Measurements from ENCODE around the gene CACHD1. TPM values are rescaled to one million over a fixed set of nuclear protein-coding genes. Genes with fewer than 3 reads are reported as not detected.

CACHD1 gene
- total and polyA plus RNA-seq, 8 donors = 2.9 to 7.1 (median 5.2) TPM

- no peak for TF ChIP-seq CTCF (IDR thresholded peaks at IDR 0.05)
- Histone ChIP-seq H3K27ac (no peak overlapping the region), H3K4me3 (no peak overlapping the region), H3K4me1 (peaks cover 0 to 12% (median 4%) of the 10 kb centered on the region in 3 donors), H3K9me3 (no peaks in the 10 kb centered on the region), H3K27me3 (no peaks in the 10 kb centered on the region), H3K36me3 (no peaks in the 10 kb centered on the region)
- ATAC-seq (no peak), FAIRE-seq (no peak), DNase-seq (no peak)
- intact Hi-C loops (cut with DNase I) = no loop called here
- 94 to 96% methylated on average over 6 of the region's 6 CpGs for WGBS, 2 donors
Observed at GRCh38 chr1:64499011-64499410, 29.1 kb downstream of the CACHD1 start.

- ATAC-seq = peak in 2 of 4 donors; percentile 24 to 32
- 72 to 83% methylated on average over 1 of the region's 1 CpG for WGBS, 2 donors
- Histone ChIP-seq H3K4me1 (peaks cover 0 to 14% (median 6%) of the 10 kb centered on the region in 3 donors), H3K4me3 (no peak overlapping the region), H3K9me3 (no peaks in the 10 kb centered on the region), H3K27ac (no peak overlapping the region), H3K27me3 (no peaks in the 10 kb centered on the region), H3K36me3 (no peaks in the 10 kb centered on the region)
- peak in 1 of 6 donors; percentile 26 for DNase-seq
- no peak for FAIRE-seq
- no peak for TF ChIP-seq CTCF (IDR thresholded peaks at IDR 0.05)
- intact Hi-C loops (cut with DNase I) = no loop called here
Observed at GRCh38 chr1:64499966-64500365, 30.0 kb downstream of the CACHD1 start.

- TF ChIP-seq CTCF (IDR thresholded peaks at IDR 0.05) = no peak
- Histone ChIP-seq H3K27ac (no peak overlapping the region), H3K27me3 (no peaks in the 10 kb centered on the region), H3K4me3 (no peak overlapping the region), H3K4me1 (peaks cover 4 to 19% (median 9%) of the 10 kb centered on the region in 3 donors), H3K9me3 (no peaks in the 10 kb centered on the region), H3K36me3 (no peaks in the 10 kb centered on the region)
- FAIRE-seq (no peak), DNase-seq (no peak), ATAC-seq (no peak)
- intact Hi-C loops (cut with DNase I) = no loop called here
- 68 to 70% methylated on average over 1 of the region's 1 CpG for WGBS, 2 donors
Observed at GRCh38 chr1:64502083-64502482, 32.2 kb downstream of the CACHD1 start.

GRCh38 chr1:64502931-64503330, 33.0 kb downstream of the CACHD1 start:
- Histone ChIP-seq H3K36me3 (no peaks in the 10 kb centered on the region), H3K4me3 (no peak overlapping the region), H3K9me3 (no peaks in the 10 kb centered on the region), H3K4me1 (peaks cover 4 to 19% (median 9%) of the 10 kb centered on the region in 3 donors), H3K27me3 (no peaks in the 10 kb centered on the region), H3K27ac (no peak overlapping the region)
- ATAC-seq (peak in 3 of 4 donors; percentile 16 to 47 (median 31)), FAIRE-seq (no peak), DNase-seq (no peak)
- intact Hi-C loops (cut with DNase I) = no loop called here
- TF ChIP-seq CTCF (IDR thresholded peaks at IDR 0.05) = no peak
- WGBS, 2 donors = 7% methylated on average over 2 of the region's 2 CpGs

GRCh38 chr1:64505232-64505943, 35.5 kb downstream of the CACHD1 start:
- peak overlapping the region in 2 of 4 donors; percentile 40 to 62 for H3K27ac ChIP-seq
- intact Hi-C loops (cut with DNase I) = no loop called here
- H3K4me3 ChIP-seq = peak overlapping the region; percentile 16 to 50 (median 34)
- TF ChIP-seq CTCF (IDR thresholded peaks at IDR 0.05) = no peak
- peak; percentile 75 to 85 (median 78) for ATAC-seq
- H3K36me3 ChIP-seq = no peaks in the 10 kb centered on the region
- FAIRE-seq = no peak
- no peaks in the 10 kb centered on the region for H3K9me3 ChIP-seq
- WGBS, 2 donors = 3 to 7% methylated on average over 16 to 47 of the region's 51 CpGs
- peak; percentile 30 to 76 (median 60) for DNase-seq
- H3K27me3 ChIP-seq = no peaks in the 10 kb centered on the region
- H3K4me1 ChIP-seq = peaks cover 4 to 19% (median 9%) of the 10 kb centered on the region in 3 donors
